Measurements from ENCODE around the gene MTG1.

The MTG1 gene

GRCh38 chr10:133455611-133456031 is 61.7 kb downstream of the MTG1 start:
- DNase-seq (ENCODE audit: low spot score): no peak
- TF ChIP-seq CTCF (IDR thresholded peaks at IDR 0.05; ENCODE audit: borderline replicate concordance, control extremely low read depth, extremely low read depth, insufficient read depth, missing control alignments): no peak
- in situ Hi-C loops (cut with MboI; ENCODE audit: low sequenced_read_pairs, unreplicated experiment): no loop called here

GRCh38 chr10:133456041-133456951 is 62.3 kb downstream of the MTG1 start:
- no peak for TF ChIP-seq CTCF (IDR thresholded peaks at IDR 0.05; ENCODE audit: borderline replicate concordance, control extremely low read depth, extremely low read depth, insufficient read depth, missing control alignments)
- in situ Hi-C loops (cut with MboI; ENCODE audit: low sequenced_read_pairs, unreplicated experiment): no loop called here
- no peak for DNase-seq (ENCODE audit: low spot score)

GRCh38 chr10:133457100-133457841 is 63.3 kb downstream of the MTG1 start:
- in situ Hi-C loops (cut with MboI; ENCODE audit: low sequenced_read_pairs, unreplicated experiment): no loop called here
- no peak for TF ChIP-seq CTCF (IDR thresholded peaks at IDR 0.05; ENCODE audit: borderline replicate concordance, control extremely low read depth, extremely low read depth, insufficient read depth, missing control alignments)
- no peak for DNase-seq (ENCODE audit: low spot score)

- TF ChIP-seq CTCF (IDR thresholded peaks at IDR 0.05; ENCODE audit: borderline replicate concordance, control extremely low read depth, extremely low read depth, insufficient read depth, missing control alignments): no peak
- in situ Hi-C loops (cut with MboI; ENCODE audit: low sequenced_read_pairs, unreplicated experiment): no loop called here
- DNase-seq (ENCODE audit: low spot score): no peak
Measured at GRCh38 chr10:133458021-133458709, 64.2 kb downstream of the MTG1 start.

GRCh38 chr10:133458710-133459453 is 64.9 kb downstream of the MTG1 start:
- in situ Hi-C loops (cut with MboI; ENCODE audit: low sequenced_read_pairs, unreplicated experiment): no loop called here
- DNase-seq (ENCODE audit: low spot score): no peak
- TF ChIP-seq CTCF (IDR thresholded peaks at IDR 0.05; ENCODE audit: borderline replicate concordance, control extremely low read depth, extremely low read depth, insufficient read depth, missing control alignments): no peak
